Measurements from ENCODE around the gene POLR2A. TPM values are rescaled to one million over a fixed set of nuclear protein-coding genes. Genes with fewer than 3 reads are reported as not detected.

The POLR2A gene
- total RNA-seq, 1 experiment from 2014 or later: 89.6 TPM

DNA sequence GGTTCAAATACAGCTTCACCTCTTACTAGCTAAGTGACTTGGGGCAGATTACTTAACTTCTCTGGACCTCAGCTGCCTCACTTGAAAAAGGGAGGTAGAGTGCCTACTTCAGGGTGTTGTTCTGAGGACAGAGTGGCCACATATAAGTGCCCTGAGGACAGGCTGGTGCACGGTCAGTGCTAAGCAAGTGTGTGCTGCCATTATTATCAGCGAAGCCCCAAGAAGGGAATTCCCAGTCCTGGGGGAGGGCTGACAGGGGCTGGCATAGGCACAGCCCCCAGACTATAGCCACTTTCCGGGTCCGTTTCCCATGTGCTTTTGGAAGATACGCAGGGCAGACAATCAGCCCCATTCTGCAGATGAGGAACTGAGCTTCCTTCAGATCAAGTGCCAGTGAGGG lies 7.2 kb upstream of the POLR2A start:
- TF ChIP-seq, protein P1, sequence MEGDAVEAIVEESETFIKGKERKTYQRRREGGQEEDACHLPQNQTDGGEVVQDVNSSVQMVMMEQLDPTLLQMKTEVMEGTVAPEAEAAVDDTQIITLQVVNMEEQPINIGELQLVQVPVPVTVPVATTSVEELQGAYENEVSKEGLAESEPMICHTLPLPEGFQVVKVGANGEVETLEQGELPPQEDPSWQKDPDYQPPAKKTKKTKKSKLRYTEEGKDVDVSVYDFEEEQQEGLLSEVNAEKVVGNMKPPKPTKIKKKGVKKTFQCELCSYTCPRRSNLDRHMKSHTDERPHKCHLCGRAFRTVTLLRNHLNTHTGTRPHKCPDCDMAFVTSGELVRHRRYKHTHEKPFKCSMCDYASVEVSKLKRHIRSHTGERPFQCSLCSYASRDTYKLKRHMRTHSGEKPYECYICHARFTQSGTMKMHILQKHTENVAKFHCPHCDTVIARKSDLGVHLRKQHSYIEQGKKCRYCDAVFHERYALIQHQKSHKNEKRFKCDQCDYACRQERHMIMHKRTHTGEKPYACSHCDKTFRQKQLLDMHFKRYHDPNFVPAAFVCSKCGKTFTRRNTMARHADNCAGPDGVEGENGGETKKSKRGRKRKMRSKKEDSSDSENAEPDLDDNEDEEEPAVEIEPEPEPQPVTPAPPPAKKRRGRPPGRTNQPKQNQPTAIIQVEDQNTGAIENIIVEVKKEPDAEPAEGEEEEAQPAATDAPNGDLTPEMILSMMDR (IDR thresholded peaks at IDR 0.05; ENCODE audit: unreplicated experiment): no peak
- peak overlapping the region; percentile 20 for H3K4me3 Mint-ChIP-seq (ENCODE audit: unreplicated experiment)
- peaks cover 35% of the 10 kb centered on the region for H3K4me1 Mint-ChIP-seq (ENCODE audit: insufficient read depth, unreplicated experiment)
- POLR2A ChIA-PET: interaction anchor here (0.7 to 6.9 kb wide), 14 partner anchors 8 to 679 kb away, joined by 3 to 115 read pairs (median 8); partner anchors contain the start of genes CHRNB1, FGF11, MPDU1 and POLR2A
- no peak for DNase-seq (ENCODE audit: unreplicated experiment)
- H3K27ac Mint-ChIP-seq (ENCODE audit: low read depth, unreplicated experiment): peak overlapping the region; percentile 76
- peaks cover 25% of the 10 kb centered on the region for H3K36me3 Mint-ChIP-seq (ENCODE audit: insufficient read depth, unreplicated experiment)
- no peaks in the 10 kb centered on the region for H3K9me3 Mint-ChIP-seq (ENCODE audit: unreplicated experiment)
- CTCF ChIA-PET: interaction anchor here (0.5 to 3.2 kb wide), 10 partner anchors 10 to 641 kb away, joined by 3 to 21 read pairs (median 4); partner anchors contain the start of gene TP53
- intact Hi-C loops (cut with micrococcal nuclease): no loop called here
- H3K27me3 Mint-ChIP-seq (ENCODE audit: insufficient read depth, unreplicated experiment): no peaks in the 10 kb centered on the region
- BruUV-seq (replicated peaks): TSS peak; percentile 12

DNA sequence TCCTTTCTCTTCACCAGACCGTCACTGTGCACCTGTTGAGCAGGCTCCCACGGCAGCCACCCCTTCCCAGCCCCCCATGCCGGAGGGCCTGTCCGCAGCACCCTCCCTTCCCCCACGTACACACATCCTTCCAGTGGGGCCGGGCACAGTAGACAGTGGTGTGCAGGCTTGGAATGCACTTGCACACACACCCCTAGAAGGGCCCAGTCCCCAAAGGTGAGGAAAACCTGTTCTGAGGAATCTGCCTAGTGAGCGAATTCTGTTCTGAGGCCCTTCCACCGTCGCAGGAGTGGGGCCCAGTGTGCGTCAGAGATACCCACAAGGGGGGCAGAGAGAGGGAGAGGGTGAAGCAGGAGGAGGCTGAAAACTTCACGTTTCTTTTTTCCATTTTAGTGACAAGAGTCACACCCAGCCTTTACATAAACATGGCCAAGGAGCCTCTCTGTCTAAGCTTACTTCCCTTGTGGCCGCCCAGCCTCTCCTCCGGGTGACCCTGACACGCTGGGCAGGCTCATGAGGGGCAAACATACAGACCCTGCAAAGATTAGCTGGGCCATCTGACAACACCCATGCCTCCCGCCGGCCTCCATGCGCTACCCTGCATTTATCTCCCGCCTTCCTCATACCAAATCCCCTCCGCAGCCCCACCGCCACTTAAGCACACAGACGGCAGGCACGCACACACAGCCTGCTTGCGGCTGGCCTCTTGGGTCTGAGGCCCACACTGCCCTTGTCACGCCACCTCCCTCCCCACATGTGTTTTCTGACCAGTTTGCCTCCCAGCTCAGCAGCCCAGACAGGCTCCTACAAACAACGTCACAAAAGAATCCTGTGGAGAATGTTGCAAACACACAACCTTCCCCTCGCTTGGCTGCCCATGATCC lies 6.5 kb upstream of the POLR2A start:
- ChIA-PET POLR2A (interaction anchor here (0.5 to 6.9 kb wide), 15 partner anchors 8 to 678 kb away, joined by 3 to 115 read pairs (median 8); partner anchors contain the start of genes CD68, CHRNB1, FGF11 and MPDU1), CTCF (interaction anchor here (0.5 to 2.9 kb wide), 8 partner anchors 11 to 640 kb away, joined by 3 to 21 read pairs (median 4); partner anchors contain the start of gene TMEM95)
- peaks cover 36% of the 10 kb centered on the region for H3K4me1 Mint-ChIP-seq (ENCODE audit: insufficient read depth, unreplicated experiment)
- no peak for DNase-seq (ENCODE audit: unreplicated experiment)
- peak overlapping the region; percentile 20 for H3K27ac Mint-ChIP-seq (ENCODE audit: low read depth, unreplicated experiment)
- TF ChIP-seq, protein P1 (IDR thresholded peaks at IDR 0.05; ENCODE audit: unreplicated experiment): no peak
- no peaks in the 10 kb centered on the region for H3K27me3 Mint-ChIP-seq (ENCODE audit: insufficient read depth, unreplicated experiment)
- H3K4me3 Mint-ChIP-seq (ENCODE audit: unreplicated experiment): peak overlapping the region; percentile 84
- H3K9me3 Mint-ChIP-seq (ENCODE audit: unreplicated experiment): no peaks in the 10 kb centered on the region
- intact Hi-C loops (cut with micrococcal nuclease): no loop called here
- peaks cover 26% of the 10 kb centered on the region for H3K36me3 Mint-ChIP-seq (ENCODE audit: insufficient read depth, unreplicated experiment)
- no TSS peak for BruUV-seq (replicated peaks)

DNA sequence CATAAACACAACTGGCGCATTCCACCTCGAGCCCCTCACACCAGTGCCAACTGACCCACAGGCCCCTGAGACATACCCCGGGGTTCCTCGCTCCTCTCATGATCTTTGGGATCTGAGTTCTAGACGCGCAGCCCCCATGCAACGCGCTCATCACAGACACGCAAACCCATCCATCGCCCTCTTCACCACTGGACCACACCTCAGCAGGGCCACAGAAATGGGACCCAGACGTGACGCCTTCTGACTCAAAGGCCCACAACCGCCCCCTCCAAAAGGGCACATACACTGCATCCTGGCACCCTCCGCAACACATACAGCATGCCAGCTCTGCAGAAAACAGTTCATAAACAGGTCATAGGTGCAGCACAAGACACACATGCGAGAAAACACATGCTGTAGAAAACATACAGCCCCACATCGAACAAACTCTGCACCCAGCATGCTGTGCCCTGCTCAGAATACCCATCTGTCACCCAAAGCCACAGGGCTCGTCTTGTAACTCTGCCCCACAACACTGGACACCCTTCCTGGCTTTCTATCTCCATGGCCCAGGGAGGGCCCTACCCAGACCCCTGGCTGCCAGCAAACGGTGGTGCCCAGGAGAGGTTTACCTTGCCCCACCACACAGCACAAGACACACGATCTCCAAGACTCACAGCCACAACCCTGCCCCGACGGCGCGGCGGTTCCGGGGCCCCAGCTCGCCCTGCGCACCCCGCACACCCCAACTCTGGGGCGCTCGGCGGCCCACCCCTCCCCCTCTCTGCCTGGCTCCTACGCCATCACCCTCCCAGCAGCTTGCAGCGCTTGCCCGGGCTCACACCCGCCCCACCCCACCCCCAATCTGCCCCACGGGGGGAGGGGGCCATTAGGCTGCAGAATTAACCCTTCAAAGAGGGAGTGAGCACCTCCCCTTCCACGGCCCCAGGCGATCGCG lies 5.6 kb upstream of the POLR2A start:
- CTCF ChIA-PET: interaction anchor here (1.0 to 2.9 kb wide), 3 partner anchors 23 to 124 kb away, joined by 4 to 21 read pairs (median 5); partner anchors contain the start of gene TMEM95
- H3K4me3 Mint-ChIP-seq (ENCODE audit: unreplicated experiment): peak overlapping the region; percentile 84
- no peak for DNase-seq (ENCODE audit: unreplicated experiment)
- peaks cover 31% of the 10 kb centered on the region for H3K36me3 Mint-ChIP-seq (ENCODE audit: insufficient read depth, unreplicated experiment)
- TF ChIP-seq, protein P1 (IDR thresholded peaks at IDR 0.05; ENCODE audit: unreplicated experiment): no peak
- intact Hi-C loops (cut with micrococcal nuclease): no loop called here
- no peaks in the 10 kb centered on the region for H3K27me3 Mint-ChIP-seq (ENCODE audit: insufficient read depth, unreplicated experiment)
- POLR2A ChIA-PET: interaction anchor here (0.5 to 6.9 kb wide), 15 partner anchors 7 to 677 kb away, joined by 3 to 115 read pairs (median 6); partner anchors contain the start of genes CD68, CHRNB1, CTDNEP1 and FGF11
- no peaks in the 10 kb centered on the region for H3K9me3 Mint-ChIP-seq (ENCODE audit: unreplicated experiment)
- BruUV-seq (replicated peaks): no TSS peak
- H3K4me1 Mint-ChIP-seq (ENCODE audit: insufficient read depth, unreplicated experiment): peaks cover 43% of the 10 kb centered on the region
- H3K27ac Mint-ChIP-seq (ENCODE audit: low read depth, unreplicated experiment): peak overlapping the region; percentile 20

Data from MCF 10A (cell line).